Subcutaneous abdominal adipose tissue (tissue), 5 donors: ENCODE results near the gene TNFRSF25.

Experiments used
- H3K27ac ChIP-seq: one replicate; pipeline ENCODE4 v1.7.0; 2013; ENCODE audit warnings: low read depth, mild to moderate bottlenecking, inconsistent platforms, low read length, moderate library complexity
- H3K27me3 ChIP-seq, 5 donors: one replicate each; pipeline ENCODE4 v1.7.0; 2013; ENCODE audit warnings: low read length in 5 of 5, inconsistent platforms in 1 of 5; ENCODE audit not compliant: control insufficient read depth in 5 of 5, insufficient read depth in 4 of 5
- H3K36me3 ChIP-seq, 5 donors: one replicate each; pipeline ENCODE4 v1.7.0; 2013; ENCODE audit warnings: low read length in 5 of 5; ENCODE audit not compliant: control insufficient read depth in 5 of 5, insufficient read depth in 5 of 5
- H3K4me1 ChIP-seq, 5 donors: one replicate each; pipeline ENCODE4 v1.7.0; 2013; ENCODE audit warnings: low read length in 5 of 5, mild to moderate bottlenecking in 3 of 5, moderate library complexity in 1 of 5; ENCODE audit not compliant: control insufficient read depth in 5 of 5, insufficient read depth in 5 of 5
- H3K4me3 ChIP-seq, 5 donors: one replicate each; pipeline ENCODE4 v1.7.0; 2013; ENCODE audit warnings: low read length in 5 of 5, low read depth in 1 of 5
- H3K9ac ChIP-seq, 5 donors: one replicate each; pipeline ENCODE4 v1.7.0; 2013; ENCODE audit warnings: low read length in 5 of 5, mild to moderate bottlenecking in 4 of 5, moderate library complexity in 3 of 5
- H3K9me3 ChIP-seq, 5 donors: one replicate each; pipeline ENCODE4 v1.7.0; 2013; ENCODE audit warnings: low read length in 5 of 5; ENCODE audit not compliant: control insufficient read depth in 5 of 5
- donor health status: healthy.
- donor health status: healthy.
- donor health status: healthy.
- donor health status: healthy.
- donor health status: healthy.

Gene TNFRSF25

GRCh38 chr1:6471086-6471969, 5.4 kb upstream of the TNFRSF25 start:
- H3K9me3 ChIP-seq, result no peaks in the 10 kb centered on the region
- no peak overlapping the region for H3K27ac ChIP-seq
- no peak overlapping the region for H3K9ac ChIP-seq
- no peak overlapping the region for H3K4me3 ChIP-seq
- no peaks in the 10 kb centered on the region for H3K27me3 ChIP-seq
- no peaks in the 10 kb centered on the region for H3K4me1 ChIP-seq
- H3K36me3 ChIP-seq, result peaks cover 0 to 79% (median 72%) of the 10 kb centered on the region in 5 donors

- no peaks in the 10 kb centered on the region for H3K4me1 ChIP-seq
- H3K9ac ChIP-seq, result no peak overlapping the region
- H3K27me3 ChIP-seq, result no peaks in the 10 kb centered on the region
- no peak overlapping the region for H3K27ac ChIP-seq
- H3K9me3 ChIP-seq, result no peaks in the 10 kb centered on the region
- H3K4me3 ChIP-seq, result no peak overlapping the region
- H3K36me3 ChIP-seq, result peaks cover 0 to 79% (median 72%) of the 10 kb centered on the region in 5 donors
Measured at GRCh38 chr1:6470132-6471085, 4.4 kb upstream of the TNFRSF25 start.

GRCh38 chr1:6468729-6469461, 2.9 kb upstream of the TNFRSF25 start:
- Histone ChIP-seq H3K4me3 (no peak overlapping the region), H3K27ac (no peak overlapping the region), H3K9ac (no peak overlapping the region), H3K36me3 (peaks cover 0 to 87% (median 72%) of the 10 kb centered on the region in 5 donors), H3K4me1 (no peaks in the 10 kb centered on the region), H3K27me3 (no peaks in the 10 kb centered on the region), H3K9me3 (no peaks in the 10 kb centered on the region)

GRCh38 chr1:6467744-6468688, 2.0 kb upstream of the TNFRSF25 start:
- Histone ChIP-seq H3K9me3 (no peaks in the 10 kb centered on the region), H3K27me3 (no peaks in the 10 kb centered on the region), H3K4me3 (no peak overlapping the region), H3K9ac (no peak overlapping the region), H3K4me1 (no peaks in the 10 kb centered on the region), H3K36me3 (peaks cover 0 to 82% (median 67%) of the 10 kb centered on the region in 5 donors), H3K27ac (no peak overlapping the region)

- H3K9me3 ChIP-seq, result no peaks in the 10 kb centered on the region
- no peaks in the 10 kb centered on the region for H3K27me3 ChIP-seq
- H3K27ac ChIP-seq, result no peak overlapping the region
- H3K9ac ChIP-seq, result no peak overlapping the region
- no peak overlapping the region for H3K4me3 ChIP-seq
- peaks cover 0 to 82% (median 67%) of the 10 kb centered on the region in 5 donors for H3K36me3 ChIP-seq
- H3K4me1 ChIP-seq, result peaks cover 0 to 4% (median 0%) of the 10 kb centered on the region in 5 donors
Measured at GRCh38 chr1:6467224-6467623, 1.3 kb upstream of the TNFRSF25 start.

- no peaks in the 10 kb centered on the region for H3K27me3 ChIP-seq
- H3K9ac ChIP-seq, result no peak overlapping the region
- peaks cover 0 to 9% (median 4%) of the 10 kb centered on the region in 5 donors for H3K4me1 ChIP-seq
- peaks cover 0 to 82% (median 67%) of the 10 kb centered on the region in 5 donors for H3K36me3 ChIP-seq
- no peak overlapping the region for H3K27ac ChIP-seq
- no peak overlapping the region for H3K4me3 ChIP-seq
- no peaks in the 10 kb centered on the region for H3K9me3 ChIP-seq
Measured at GRCh38 chr1:6466751-6467150, 778 bp upstream of the TNFRSF25 start.

GRCh38 chr1:6465461-6466005, 440 bp downstream of the TNFRSF25 start:
- Histone ChIP-seq H3K9me3 (no peaks in the 10 kb centered on the region), H3K9ac (no peak overlapping the region), H3K4me1 (peaks cover 0 to 21% (median 17%) of the 10 kb centered on the region in 5 donors), H3K27ac (no peak overlapping the region), H3K27me3 (no peaks in the 10 kb centered on the region), H3K4me3 (peak overlapping the region in 1 of 5 donors; percentile 24), H3K36me3 (peaks cover 0 to 77% (median 59%) of the 10 kb centered on the region in 5 donors)

- H3K4me1 ChIP-seq, result peaks cover 0 to 28% (median 23%) of the 10 kb centered on the region in 5 donors
- peaks cover 0 to 71% (median 53%) of the 10 kb centered on the region in 5 donors for H3K36me3 ChIP-seq
- H3K27ac ChIP-seq, result no peak overlapping the region
- H3K9ac ChIP-seq, result no peak overlapping the region
- H3K9me3 ChIP-seq, result no peaks in the 10 kb centered on the region
- H3K27me3 ChIP-seq, result no peaks in the 10 kb centered on the region
- H3K4me3 ChIP-seq, result no peak overlapping the region
Measured at GRCh38 chr1:6464915-6465314, 1.1 kb downstream of the TNFRSF25 start.

GRCh38 chr1:6464514-6464836, 1.5 kb downstream of the TNFRSF25 start:
- no peak overlapping the region for H3K4me3 ChIP-seq

More at GRCh38 chr1:6464514-6464836, 1.5 kb downstream of the TNFRSF25 start:
- H3K27ac ChIP-seq, result no peak overlapping the region
- peaks cover 0 to 32% (median 27%) of the 10 kb centered on the region in 5 donors for H3K4me1 ChIP-seq
- H3K9ac ChIP-seq, result no peak overlapping the region
- no peaks in the 10 kb centered on the region for H3K9me3 ChIP-seq
- H3K36me3 ChIP-seq, result peaks cover 0 to 66% (median 48%) of the 10 kb centered on the region in 5 donors
- no peaks in the 10 kb centered on the region for H3K27me3 ChIP-seq
